ENCODE data around the gene NT5C. TPM values are rescaled to one million over a fixed set of nuclear protein-coding genes. Genes with fewer than 3 reads are reported as not detected.

Gene NT5C
- total RNA-seq, 4 donors from 2014 or later: 81.7 to 97.5 (median 88.4) TPM

DNA sequence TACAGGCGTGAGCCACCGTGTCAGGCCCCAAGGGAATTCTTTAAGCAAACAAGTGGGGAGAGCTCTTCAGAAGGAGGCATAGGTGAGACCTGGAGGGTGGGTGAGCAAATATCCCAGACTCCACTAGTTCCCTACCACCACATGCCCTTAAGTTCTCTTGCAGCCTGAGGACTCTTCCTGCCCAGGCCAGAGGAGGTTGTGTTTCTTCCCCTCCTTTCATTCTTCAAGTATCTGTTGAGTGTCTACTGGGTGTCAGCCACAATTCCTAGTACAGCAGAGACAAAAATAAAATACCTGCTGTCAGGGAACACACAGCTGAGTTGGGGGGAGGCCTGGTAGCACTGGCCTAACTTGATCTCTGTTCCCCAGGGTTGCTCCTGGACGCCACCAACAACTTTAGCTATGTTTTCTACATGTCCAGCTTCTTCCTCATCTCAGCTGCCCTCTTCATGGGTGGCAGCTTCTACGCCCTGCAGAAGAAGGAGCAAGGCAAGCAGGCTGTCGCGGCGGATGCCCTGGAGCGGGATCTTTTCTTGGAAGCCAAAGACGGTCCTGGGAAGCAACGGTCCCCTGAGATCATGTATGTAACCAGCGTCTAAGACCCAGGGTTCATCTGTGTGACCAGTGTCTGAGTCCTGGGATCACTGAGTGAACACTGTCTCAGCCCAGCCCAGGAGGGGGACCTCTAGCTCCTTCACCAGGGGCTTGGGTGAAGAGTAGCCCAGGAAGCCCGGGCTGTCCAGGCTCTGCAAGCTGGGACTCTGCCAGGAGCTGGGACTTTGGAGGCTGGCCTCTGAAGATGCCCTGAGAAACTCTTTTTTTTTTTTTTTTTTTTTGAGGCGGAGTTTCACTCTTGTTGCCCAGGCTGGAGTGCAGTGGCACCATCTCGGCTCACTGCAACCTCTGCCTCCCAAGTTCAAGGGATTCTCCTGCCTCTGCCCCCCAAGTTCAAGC, 27.7 kb downstream of the NT5C start:
- intact Hi-C loops (cut with DNase I): loop anchor here (10.0 kb wide), 1 partner anchor 139 kb away; no protein-coding TSS in a partner anchor
- peaks cover under 1 to 4% (median 2%) of the 10 kb centered on the region in 3 donors for H3K4me1 ChIP-seq
- no peak overlapping the region for H3K4me3 ChIP-seq
- peaks cover 4 to 40% (median 7%) of the 10 kb centered on the region in 3 donors for H3K36me3 ChIP-seq
- H3K27ac ChIP-seq: no peak overlapping the region
- WGBS, 2 donors: 64 to 100% methylated on average over 3 to 9 of the region's 14 CpGs
- no peak for DNase-seq
- H3K9me3 ChIP-seq: no peaks in the 10 kb centered on the region
- H3K27me3 ChIP-seq: no peaks in the 10 kb centered on the region
- no peak for TF ChIP-seq CTCF (IDR thresholded peaks at IDR 0.05)
- no peak for TF ChIP-seq POLR2A (IDR thresholded peaks at IDR 0.05)

GRCh38 chr17:75102385-75102821, 29.1 kb downstream of the NT5C start:
- H3K4me3 ChIP-seq: no peak overlapping the region
- no peaks in the 10 kb centered on the region for H3K9me3 ChIP-seq
- intact Hi-C loops (cut with DNase I): loop anchor here (10.0 kb wide), 1 partner anchor 138 kb away; no protein-coding TSS in a partner anchor
- no peaks in the 10 kb centered on the region for H3K27me3 ChIP-seq
- H3K4me1 ChIP-seq: peaks cover 0 to 6% (median 0%) of the 10 kb centered on the region in 3 donors
- 54 to 62% methylated on average over 12 of the region's 12 CpGs for whole genome bisulfite sequencing, 2 donors
- TF ChIP-seq POLR2A (IDR thresholded peaks at IDR 0.05) (no peak), CTCF (IDR thresholded peaks at IDR 0.05) (no peak)
- no peak overlapping the region for H3K27ac ChIP-seq
- no peak for DNase-seq
- H3K36me3 ChIP-seq: peaks cover 4 to 52% (median 7%) of the 10 kb centered on the region in 3 donors

DNA sequence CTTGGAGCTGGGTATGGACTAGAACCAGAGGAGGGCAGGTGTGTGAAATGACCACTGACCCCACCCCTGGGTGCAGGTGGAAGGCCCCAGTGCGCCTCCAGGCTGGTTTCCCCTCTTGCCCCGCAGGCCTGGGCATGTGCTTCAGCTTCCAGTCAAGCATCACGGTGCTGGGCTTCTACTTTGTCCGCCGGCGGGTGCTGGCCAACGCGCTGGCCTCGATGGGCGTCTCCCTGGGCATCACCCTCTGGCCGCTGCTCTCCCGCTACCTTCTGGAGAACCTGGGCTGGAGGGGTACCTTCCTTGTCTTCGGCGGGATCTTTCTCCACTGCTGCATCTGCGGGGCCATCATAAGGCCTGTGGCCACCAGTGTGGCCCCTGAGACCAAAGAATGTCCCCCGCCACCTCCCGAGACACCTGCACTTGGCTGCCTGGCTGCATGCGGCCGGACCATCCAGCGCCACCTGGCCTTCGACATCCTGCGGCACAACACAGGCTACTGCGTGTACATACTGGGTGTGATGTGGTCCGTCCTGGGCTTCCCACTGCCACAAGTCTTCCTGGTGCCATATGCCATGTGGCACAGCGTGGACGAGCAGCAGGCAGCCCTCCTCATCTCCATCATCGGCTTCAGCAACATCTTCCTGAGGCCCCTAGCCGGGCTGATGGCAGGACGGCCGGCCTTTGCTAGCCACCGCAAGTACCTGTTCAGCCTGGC, 31.5 kb downstream of the NT5C start:
- intact Hi-C loops (cut with DNase I): loop anchor here (10.0 kb wide), 1 partner anchor 135 kb away; no protein-coding TSS in a partner anchor
- TF ChIP-seq POLR2A (IDR thresholded peaks at IDR 0.05) (no peak), CTCF (IDR thresholded peaks at IDR 0.05) (no peak)
- no peak overlapping the region for H3K4me3 ChIP-seq
- no peaks in the 10 kb centered on the region for H3K9me3 ChIP-seq
- WGBS, 2 donors: 95 to 98% methylated on average over 10 to 20 of the region's 31 CpGs
- no peak overlapping the region for H3K27ac ChIP-seq
- DNase-seq: no peak
- no peaks in the 10 kb centered on the region for H3K27me3 ChIP-seq
- H3K36me3 ChIP-seq: peaks cover 4 to 48% (median 7%) of the 10 kb centered on the region in 3 donors
- H3K4me1 ChIP-seq: peaks cover 2 to 29% (median 8%) of the 10 kb centered on the region in 3 donors

DNA sequence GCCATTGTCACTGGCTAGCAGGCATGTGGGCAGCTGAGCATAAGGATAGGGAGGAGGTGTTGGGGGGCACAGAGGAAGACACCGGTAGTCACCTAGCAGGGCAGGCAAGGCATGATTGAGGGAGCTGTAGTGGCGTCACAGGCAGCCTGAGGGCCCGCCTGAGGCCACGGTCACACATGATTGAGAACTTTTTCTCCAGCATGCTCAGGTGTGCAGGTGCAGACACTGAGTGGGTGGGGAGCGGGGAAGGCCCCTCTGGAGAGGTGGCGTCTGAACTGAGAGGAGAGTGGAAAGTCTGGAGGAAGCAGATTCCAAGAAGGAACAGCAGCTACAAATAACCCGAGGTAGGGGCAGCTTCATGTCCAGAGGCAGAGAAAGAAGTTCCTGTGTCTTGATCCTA, 32.7 kb downstream of the NT5C start:
- Histone ChIP-seq H3K4me3 (no peak overlapping the region), H3K27ac (no peak overlapping the region), H3K9me3 (no peaks in the 10 kb centered on the region), H3K27me3 (no peaks in the 10 kb centered on the region), H3K36me3 (peaks cover 0 to 36% (median 7%) of the 10 kb centered on the region in 3 donors), H3K4me1 (peaks cover 6 to 41% (median 17%) of the 10 kb centered on the region in 3 donors)
- TF ChIP-seq CTCF (IDR thresholded peaks at IDR 0.05) (no peak), POLR2A (IDR thresholded peaks at IDR 0.05) (no peak)
- WGBS, 2 donors: 50 to 76% methylated on average over 7 of the region's 7 CpGs
- no peak for DNase-seq
- intact Hi-C loops (cut with DNase I): no loop called here
